Stimulated activated CD8-positive, alpha-beta memory T cell treated with anti-CD3 and anti-CD28 coated beads, Interleukin-15, amount 100 ng/mL, for 24 hours (primary cell): ENCODE data around the gene ARID1B.

Experiments used
- DNase-seq: peaks from one replicate; pipeline ENCODE4 v3.0.0-alpha.2; 2020; ENCODE audit warnings: low read depth

Gene ARID1B

DNA sequence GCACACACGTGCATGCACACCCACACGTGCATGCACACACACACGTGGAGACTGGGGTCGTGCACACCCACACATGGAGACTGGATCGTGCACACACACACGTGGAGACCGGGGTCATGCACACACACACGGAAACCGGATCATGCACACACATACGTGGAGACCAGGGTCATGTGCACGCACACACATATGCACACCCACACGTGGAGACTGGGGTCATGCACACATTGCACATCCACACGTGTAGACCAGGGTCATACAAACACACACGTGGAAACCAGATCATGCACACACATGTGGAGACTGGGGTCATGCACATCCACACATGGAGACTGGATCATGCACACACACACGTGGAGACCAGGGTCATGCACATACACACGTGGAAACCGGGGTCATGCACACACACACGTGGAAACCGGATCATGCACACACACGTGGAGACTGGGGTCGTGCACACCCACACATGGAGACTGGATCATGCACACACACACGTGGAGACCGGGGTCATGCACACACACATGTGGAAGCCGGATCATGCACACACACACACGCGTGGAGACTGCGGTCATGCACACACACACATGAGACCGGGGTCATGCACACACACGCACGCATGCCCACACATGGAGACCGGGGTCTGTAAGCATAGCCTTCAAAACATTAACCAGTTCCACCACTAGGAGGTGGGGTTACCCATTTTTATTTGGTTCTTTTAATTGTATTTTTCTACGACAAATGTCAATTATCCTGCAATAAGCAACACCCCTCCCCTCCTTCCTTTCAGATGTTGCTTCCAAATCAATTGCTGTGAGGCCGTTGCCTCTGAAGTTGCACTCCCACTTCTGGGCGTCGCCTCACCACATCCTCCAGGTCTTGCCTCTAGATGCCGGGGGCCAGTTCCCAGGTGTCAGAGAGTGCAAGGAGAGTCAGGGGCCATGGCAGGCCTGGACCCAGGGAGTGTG, 450.3 kb downstream of the ARID1B start:
- DNase-seq = no peak

GRCh38 chr6:157228426-157229131, 451.4 kb downstream of the ARID1B start:
- no peak for DNase-seq

DNA sequence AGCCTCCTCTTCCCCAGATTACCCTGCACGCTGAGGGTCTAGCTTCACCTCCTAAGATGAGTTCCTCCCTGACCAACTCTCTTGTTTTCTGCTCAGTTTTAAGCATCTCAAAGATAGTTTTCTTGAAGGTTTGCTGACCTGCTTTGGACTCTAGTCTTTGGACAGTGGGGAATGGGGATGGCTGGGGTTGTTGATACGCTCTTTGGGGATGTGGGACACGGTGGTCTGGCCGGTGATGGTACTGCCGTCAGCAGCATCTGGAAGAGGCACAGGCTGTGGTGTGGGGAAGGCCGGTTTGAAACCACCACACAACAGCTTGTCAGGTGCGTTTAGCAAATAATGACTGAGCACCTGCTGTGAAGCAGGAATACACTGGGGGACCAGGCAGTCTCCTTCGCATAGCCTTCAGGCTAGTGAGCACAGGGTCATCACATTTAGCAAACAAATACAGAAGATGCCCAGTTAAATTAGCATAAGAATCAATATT, 452.0 kb downstream of the ARID1B start:
- DNase-seq = no peak

- no peak for DNase-seq
Observed at GRCh38 chr6:157229713-157230112, 452.5 kb downstream of the ARID1B start.

- no peak for DNase-seq
Observed at GRCh38 chr6:157230910-157231309, 453.7 kb downstream of the ARID1B start.

DNA sequence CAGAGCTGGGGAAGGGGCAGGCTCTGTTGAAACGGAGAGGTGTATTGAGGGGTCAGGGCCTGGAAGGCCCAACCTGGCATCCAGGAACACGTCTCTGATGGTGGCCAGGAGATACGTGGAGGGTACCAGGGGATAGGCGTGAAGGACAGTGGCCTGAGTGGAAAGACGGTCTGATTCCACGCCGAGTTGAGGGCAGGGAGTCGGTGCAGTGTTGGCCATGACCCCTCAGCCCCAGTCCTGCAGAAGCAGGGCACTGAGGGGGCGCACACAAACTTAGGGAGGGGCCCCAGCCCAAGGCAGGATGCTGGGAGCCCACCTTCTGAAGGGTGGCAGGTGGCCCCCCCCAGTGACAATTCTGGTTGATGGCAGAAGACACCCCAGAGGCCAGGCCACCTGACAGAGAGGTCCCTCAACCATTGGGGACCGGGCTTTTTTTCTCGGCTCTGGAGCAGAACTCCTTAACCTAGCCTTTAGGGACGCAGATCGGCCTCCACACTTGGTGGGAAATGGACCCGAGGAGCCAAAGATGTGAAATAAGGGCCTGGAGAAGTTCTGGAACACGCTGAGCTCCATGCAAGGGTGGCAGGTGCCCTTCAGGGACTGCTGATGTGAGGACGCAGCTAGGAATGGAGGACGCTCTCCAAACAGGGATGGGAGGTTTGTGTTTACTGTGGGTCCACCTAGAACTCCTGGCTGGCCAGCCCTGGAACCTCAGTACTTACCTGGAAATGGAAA, 455.1 kb downstream of the ARID1B start:
- no peak for DNase-seq

DNA sequence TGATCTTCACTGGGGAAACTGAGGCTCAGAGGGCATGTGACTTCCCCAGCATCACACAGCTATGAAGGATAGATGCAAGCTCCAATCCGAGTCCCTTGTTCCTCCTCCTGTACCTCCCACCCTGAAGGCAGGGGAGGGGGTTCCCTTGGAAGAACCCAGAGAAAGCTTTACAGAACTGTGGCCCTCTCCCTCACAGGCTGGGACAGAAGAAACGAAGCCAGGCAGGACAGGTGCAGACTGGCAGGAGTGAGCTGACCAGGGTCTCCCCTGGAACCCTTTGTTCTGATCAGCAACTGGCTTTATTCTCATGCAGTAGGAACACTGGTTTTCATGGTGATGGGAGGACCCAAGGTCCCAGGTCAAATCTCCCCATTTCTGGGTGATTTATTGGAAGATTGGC, 456.0 kb downstream of the ARID1B start:
- DNase-seq = no peak

GRCh38 chr6:157233686-157234085, 456.5 kb downstream of the ARID1B start:
- no peak for DNase-seq

DNA sequence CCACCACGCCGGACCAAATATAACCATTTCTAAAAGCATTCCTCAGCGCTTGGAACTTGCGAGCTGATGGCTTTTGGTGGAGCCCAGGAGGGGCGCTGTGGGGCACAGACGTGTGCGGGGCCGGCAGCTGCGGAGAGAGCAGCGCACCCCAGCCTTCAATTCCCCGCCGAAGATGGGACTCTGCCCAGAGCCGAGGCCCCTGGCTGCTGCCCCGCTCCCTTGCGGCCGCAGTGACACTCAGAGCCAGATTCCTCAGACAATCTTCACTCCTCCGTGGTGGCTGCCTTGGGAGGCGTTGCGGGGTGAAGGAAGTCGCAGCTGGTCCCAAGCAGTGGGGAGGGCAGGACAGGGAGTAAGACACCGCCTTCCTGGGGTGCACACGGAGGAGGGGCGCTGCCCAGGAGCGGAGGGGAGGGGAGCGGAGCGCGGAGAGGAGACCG, 458.4 kb downstream of the ARID1B start:
- no peak for DNase-seq

DNA sequence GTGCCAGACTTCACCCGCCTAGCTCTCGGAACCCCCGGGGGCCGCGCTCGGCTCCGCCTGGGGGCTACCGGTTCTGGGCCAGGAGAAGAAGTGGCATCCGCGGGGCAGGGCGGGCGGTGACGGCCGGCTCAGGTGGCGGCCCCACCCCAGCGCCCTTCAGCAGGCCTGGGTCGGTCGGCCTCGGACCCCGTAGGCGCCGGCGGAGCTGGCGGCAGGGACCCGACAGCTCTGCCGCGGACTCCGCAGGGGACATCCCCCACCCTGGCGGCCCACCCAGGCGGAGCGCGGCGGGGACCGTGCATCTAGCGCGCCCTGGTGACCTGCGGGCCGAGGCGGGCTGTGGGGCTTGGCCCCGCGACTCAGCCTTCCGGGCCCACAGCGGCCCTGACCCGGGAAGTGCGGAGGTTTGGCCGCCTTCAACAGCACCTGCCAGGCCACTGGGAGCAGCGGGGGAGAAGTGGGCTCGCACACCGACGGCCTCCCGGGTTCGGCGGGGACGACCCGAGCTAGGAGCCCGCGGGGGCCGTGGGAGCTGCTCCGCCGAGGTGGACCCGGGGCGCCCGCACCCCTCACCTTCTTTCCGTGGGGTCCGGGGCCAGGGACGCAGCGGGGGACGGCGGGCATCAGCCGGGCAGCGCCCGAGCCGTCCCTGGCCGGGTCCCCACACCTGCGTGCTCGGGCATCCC, 459.0 kb downstream of the ARID1B start:
- no peak for DNase-seq

DNA sequence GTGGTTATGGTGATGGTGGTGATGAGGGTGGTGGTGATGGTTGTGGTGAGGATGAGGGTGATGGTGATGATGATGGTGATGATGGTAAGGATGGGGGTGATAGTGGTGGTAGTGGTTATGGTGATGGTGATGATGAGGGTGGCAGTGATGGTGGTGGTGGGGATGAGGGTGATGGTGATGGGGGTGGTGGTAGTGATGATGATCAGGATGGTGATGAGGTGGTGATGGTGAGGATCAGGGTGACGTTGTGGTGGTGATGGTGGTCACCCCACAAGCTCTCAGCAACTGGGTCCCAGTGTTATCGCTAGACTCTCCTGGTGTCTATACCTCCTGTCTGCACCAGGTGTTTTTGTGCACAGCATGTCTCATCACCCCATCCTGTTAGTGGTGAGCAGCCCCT, 461.2 kb downstream of the ARID1B start:
- DNase-seq = no peak

GRCh38 chr6:157239148-157239547, 462.0 kb downstream of the ARID1B start:
- DNase-seq = no peak

- DNase-seq = no peak
Observed at GRCh38 chr6:157239671-157240058, 462.5 kb downstream of the ARID1B start.

GRCh38 chr6:157240059-157240959, 463.1 kb downstream of the ARID1B start:
- no peak for DNase-seq

GRCh38 chr6:157240960-157241311, 463.8 kb downstream of the ARID1B start:
- DNase-seq = no peak

DNA sequence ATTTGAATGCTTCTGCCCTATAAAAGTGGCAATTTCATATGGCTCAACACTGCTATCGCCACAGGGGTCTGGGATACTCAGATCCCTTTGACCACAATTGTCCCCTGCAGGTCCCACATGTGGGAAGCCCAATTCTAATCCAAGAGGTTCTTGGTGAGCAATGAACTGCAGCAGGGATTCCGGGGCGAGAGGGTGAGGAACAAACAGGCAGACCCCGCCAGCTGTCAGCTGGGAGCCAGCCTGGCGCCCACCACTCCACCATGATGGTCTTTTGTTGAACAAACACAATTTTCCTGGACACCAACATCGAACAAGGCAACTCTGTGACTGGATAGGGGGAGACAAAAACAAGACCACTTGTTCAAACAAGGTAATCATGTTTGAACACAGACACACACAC, 465.6 kb downstream of the ARID1B start:
- DNase-seq = no peak

DNA sequence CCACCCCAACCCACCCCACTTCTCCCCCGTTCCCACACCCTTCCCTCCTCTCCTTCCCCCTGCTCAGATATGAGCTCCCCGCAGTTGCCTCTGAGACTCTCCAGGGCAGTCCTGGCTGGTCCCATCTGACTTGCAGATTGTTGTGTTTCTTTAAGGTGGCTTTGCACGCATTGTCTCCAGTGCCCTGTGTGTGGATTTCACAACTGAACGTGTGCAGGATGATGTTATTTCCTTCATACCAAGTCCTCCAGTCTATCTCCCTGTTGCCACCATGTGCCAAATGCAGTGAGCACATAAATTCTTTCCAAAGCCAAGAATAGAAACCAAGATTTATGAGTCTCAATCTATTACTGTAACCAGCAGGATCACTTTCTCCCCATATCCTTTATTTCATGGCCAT, 467.0 kb downstream of the ARID1B start:
- no peak for DNase-seq

DNA sequence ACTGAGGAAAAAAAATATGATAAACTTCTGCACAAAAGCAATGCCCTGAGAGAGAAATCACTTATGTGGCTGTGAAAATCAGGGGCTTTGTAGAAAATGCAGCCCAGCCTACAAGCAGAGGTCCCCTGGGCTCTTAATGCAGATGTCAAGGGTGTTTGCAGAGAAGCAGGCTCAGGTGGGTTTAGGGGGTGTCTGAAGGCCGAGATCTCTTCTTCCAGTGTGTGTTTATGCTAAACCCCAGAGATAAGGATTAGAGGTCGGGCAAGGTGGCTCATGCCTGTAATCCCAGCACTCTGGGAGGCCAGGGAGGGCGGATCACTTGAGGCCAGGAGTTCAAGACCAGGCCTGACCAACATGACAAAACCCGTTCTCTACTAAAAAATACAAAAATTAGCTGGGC, 467.6 kb downstream of the ARID1B start:
- no peak for DNase-seq

GRCh38 chr6:157245436-157245835, 468.3 kb downstream of the ARID1B start:
- DNase-seq = no peak

GRCh38 chr6:157246048-157246630, 469.0 kb downstream of the ARID1B start:
- DNase-seq = no peak
